GM13976 (cell line): ENCODE results near the gene CORIN.
A peak's percentile ranks its signal among the peaks of the same experiment; 100 is the strongest.

ENCODE experiments used
- DNase-seq: peaks from one replicate; pipeline ENCODE4 v3.0.0; 2012; ENCODE audit warnings: low spot score
- in situ Hi-C: fragments of 300-500 bp; cut with MboI; formaldehyde crosslinking; loops from one replicate; pipeline ENCODE4 v1.12.0; 2022; ENCODE audit warnings: low sequenced_read_pairs, mixed read lengths, inconsistent platforms; ENCODE audit not compliant: unreplicated experiment
- TF ChIP-seq, protein P1 (sequence below): IDR thresholded peaks from 2 replicates; pipeline ENCODE4 v1.5.1; 2012; ENCODE audit warnings: borderline replicate concordance, mild to moderate bottlenecking; ENCODE audit not compliant: insufficient read depth; ENCODE audit errors: extremely low read depth, missing control alignments, control extremely low read depth

Gene CORIN

DNA sequence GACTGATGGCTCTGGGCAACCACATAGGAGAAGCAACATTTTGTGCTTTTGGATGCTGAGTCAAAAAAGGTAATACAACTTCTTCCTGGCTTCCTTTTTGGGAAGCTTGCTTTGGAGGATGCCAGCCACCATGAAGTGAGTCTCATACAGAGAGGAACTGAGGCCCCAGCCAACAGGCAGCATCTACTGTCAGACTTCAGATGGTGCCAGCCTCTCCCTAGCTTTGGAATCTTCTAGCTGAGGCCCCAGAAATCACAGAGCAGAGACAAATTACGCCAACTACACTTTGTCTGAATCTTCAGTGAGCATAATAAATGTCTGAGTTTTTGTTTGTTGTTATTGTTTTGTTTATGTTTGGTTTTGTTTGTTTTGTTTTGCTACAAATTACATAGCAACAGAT is 216.7 kb downstream of the CORIN start:
- TF ChIP-seq, protein P1, sequence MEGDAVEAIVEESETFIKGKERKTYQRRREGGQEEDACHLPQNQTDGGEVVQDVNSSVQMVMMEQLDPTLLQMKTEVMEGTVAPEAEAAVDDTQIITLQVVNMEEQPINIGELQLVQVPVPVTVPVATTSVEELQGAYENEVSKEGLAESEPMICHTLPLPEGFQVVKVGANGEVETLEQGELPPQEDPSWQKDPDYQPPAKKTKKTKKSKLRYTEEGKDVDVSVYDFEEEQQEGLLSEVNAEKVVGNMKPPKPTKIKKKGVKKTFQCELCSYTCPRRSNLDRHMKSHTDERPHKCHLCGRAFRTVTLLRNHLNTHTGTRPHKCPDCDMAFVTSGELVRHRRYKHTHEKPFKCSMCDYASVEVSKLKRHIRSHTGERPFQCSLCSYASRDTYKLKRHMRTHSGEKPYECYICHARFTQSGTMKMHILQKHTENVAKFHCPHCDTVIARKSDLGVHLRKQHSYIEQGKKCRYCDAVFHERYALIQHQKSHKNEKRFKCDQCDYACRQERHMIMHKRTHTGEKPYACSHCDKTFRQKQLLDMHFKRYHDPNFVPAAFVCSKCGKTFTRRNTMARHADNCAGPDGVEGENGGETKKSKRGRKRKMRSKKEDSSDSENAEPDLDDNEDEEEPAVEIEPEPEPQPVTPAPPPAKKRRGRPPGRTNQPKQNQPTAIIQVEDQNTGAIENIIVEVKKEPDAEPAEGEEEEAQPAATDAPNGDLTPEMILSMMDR: no peak
- in situ Hi-C loops: no loop called here
- DNase-seq: no peak

DNA sequence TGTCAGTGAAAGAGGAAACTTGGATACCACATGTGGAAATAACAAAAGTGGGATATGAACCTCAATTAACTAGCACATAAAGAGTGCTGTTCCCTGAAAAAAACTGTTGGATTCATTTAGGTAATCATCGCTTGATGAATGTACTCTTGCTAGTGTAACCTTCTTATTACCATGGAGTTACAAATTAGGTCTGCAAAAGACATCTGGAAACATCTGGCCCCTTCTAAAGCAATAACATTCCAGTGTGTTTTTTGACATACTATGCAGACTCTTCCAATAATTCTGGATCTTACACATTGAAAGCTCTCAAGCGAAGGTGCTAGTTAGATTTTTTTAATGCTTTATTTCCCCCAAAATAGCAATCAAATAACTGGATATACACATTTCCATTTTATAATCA is 218.2 kb downstream of the CORIN start:
- DNase-seq: no peak
- TF ChIP-seq, protein P1: no peak
- in situ Hi-C loops: no loop called here

DNA sequence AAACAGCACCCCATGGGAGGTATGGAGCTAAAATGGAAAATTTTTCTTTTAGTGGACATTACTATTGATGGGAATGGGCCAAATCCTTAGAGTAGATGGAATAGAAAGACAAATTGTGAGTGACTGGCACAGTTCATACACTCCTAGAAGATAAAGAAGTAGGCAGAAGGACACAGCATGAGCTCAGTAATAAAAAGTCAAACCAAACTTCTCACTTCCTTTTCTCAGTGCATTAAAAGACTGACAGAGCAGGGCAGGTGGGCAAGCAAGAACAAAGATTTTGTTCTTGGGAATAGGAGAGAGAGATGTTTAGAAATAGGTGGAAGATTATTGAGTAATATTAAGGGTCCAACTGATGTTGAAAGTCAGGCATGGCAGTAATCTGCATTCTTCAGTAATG is 220.3 kb downstream of the CORIN start:
- in situ Hi-C loops: no loop called here
- TF ChIP-seq, protein P1: no peak
- peak; percentile 24 for DNase-seq

DNA sequence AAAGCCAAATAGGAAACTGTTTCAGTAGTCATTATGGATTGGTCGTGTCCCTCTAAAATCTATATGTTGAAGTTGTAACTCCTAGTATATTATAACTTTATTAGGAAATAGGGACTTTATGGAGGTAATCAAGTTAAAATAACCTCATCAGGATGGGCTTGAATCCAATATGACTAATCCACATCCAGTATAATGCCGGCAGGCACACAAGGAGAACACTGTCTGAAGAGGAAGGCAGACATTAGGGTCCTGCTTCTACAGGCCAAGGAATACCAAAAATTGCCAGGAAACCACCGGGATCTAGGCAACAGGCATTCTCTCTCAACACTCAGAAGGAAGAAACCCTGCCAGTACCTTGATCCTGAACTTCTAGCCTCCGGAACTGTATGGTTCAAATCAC is 222.5 kb downstream of the CORIN start:
- TF ChIP-seq, protein P1: no peak
- in situ Hi-C loops: no loop called here
- DNase-seq: no peak

DNA sequence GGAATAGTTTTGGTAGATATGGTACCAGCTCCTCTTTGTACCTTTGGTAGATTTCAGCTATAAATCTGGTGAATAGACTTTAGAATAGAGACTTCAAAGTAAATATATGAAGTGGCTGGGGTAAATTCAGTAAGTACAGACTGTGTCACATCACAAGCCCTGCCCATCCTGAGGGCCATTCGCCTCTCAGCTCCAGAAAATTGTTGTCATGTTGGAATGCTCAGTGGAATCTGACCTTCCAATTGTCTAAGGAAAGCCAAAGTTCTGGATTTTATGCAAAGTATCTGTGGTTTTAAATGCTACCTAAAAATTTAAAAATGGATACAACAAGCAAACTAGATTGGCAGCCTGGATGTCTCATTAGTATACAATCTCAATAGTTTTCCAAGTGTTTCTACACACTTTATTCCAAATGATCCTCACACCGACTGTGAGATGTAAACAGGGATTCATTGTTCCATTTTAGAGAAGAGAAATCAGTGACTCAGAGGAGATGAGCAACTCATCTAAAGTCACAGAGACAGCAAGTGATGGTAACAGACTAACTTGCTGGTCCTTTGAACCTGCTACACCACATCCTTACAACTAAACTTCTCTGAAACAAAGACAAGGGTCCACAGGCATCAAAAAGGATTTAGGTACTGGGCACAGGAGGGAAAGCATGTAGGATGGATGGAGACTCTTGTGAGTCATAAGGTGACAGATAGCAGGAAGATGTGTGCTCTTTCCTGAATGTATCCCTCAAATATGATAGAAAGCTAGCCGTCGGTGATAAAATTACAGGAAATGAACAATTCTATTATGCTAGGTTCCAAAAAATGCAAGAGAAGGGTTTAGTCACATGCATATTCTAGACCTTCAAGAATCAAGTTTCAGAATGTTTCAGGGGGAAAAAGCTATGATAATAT is 225.5 kb downstream of the CORIN start:
- no peak for DNase-seq
- in situ Hi-C loops: no loop called here
- TF ChIP-seq, protein P1: no peak

DNA sequence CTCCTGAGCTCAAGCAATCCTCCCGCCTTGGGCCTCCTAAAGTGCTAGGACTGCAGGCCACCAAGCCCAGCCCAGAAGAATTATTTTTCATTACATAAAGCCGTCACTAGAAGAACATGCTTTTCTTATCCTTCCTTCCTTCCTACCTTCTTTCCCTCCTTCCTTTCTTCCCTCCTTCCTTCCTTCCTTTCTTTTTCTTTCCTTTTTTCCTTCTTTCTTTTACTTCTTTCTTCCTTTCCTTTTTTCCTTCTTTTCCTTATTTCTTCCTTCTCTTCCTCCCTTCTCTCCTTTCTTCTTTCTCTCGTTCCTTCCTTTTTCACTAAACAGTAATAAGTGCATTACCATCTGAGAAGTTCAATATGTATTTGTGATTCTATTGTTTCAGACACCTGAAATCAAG is 231.4 kb downstream of the CORIN start:
- no peak for DNase-seq
- in situ Hi-C loops: no loop called here
- TF ChIP-seq, protein P1: no peak
